Measurements from ENCODE around the gene CA5B.
"Not testable (repeated sequence)": the region's sequence is repeated elsewhere in the genome, so short reads cannot be mapped to it uniquely, and the experiment has no call there.

DNA sequence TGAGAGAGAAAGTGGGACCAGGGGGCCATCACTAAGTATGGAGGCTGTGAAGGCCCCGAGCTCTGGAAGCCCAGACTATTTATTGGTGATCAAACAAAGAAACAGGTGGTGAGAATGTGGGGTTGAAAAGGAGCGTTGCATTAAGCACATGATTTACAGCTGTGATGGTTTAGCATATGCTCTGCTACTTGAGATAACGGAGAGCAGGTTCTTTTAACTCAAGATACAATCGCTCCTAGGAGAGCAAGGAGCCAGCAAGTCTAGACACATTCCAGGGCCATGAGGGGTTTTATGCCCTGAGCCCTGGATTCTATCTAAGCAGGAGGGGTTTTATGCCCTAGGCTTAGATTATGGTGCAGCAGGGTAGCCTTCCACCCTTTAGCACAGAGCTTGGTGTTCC is 6.7 kb upstream of the CA5B start:
- TF ChIP-seq CTCF (conservative IDR thresholded peaks at IDR 0.05 in 1 of 2, IDR thresholded peaks at IDR 0.05 in 1 of 2; ENCODE audit: extremely low read depth in 1 of 2, insufficient read depth in 1 of 2, low read depth in 1 of 2, low read length in 2 of 2); EZH2 (IDR thresholded peaks at IDR 0.05; ENCODE audit: borderline replicate concordance, low read length): not testable (repeated sequence)

Data from mammary epithelial cell (primary cell).